ENCODE data around the gene ZFPM1. TPM values are rescaled to one million over a fixed set of nuclear protein-coding genes. Genes with fewer than 3 reads are reported as not detected.

Gene ZFPM1
- total and polyA plus RNA-seq, 2 experiments from 2014 or later, result 0.53 to 2.2 TPM

DNA sequence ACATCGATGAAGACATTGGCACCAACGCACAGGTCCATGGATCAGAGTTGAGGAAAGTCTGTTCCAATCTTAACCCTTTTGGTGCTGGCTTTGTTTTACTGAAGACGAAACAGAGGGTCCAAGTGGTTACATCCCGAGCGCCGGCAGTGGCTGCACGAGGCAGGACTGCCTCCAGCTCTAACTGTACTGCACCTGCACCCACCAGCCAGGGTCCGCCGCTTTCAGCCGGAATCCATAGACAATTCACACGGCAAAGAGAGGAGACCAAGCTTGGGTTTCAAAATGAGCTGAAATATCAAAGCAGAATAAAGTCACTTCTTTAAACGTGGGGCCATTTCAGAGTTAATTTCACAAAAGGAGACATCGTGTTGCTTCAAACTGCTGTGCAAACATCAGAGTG lies 95.9 kb downstream of the ZFPM1 start (continued):
- TF ChIP-seq EZH2 (IDR thresholded peaks at IDR 0.05; ENCODE audit: low read depth, unreplicated experiment) (no peak), CREB1 (CRISPR knock-in tag; IDR thresholded peaks at IDR 0.05; ENCODE audit: low read depth) (no peak)

DNA sequence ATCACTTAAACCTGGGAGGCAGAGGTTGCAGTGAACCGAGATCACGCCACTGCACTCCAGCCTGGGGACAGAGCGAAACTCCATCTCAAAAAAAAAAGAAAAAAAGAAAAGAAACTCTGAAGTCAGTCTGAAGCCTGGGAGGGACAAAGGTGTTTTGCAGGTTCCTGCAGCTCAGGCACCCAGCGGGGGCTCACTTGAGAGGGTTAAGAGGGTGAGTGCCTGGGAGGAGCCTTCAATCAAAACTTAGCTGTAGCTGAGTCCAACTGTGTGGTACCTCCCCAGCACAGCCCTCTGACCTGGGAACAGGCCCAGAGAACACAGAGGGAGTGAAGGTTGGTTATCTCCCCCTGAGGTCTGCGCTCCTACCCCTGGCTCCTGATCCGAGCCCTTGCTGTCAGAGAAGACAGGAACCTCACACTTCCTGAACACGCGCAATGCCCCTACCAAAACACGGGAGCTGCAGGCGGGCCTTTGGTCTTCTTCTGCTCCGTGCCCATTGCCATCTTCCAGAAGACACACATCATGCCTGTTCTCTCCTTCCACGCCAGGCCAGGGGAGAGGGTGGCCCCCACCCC lies 96.7 kb downstream of the ZFPM1 start:
- Mint-ChIP-seq H3K4me3 (no peak overlapping the region), H3K4me1 (no peaks in the 10 kb centered on the region; the same call in 2 of the 3 replicates), H3K27me3 (ENCODE audit: insufficient read depth, low read depth, poor library complexity) (peaks cover 7% of the 10 kb centered on the region), H3K9me3 (peaks cover 3% of the 10 kb centered on the region; the same call in 2 of the 3 replicates), H3K36me3 (ENCODE audit: low read depth) (no peaks in the 10 kb centered on the region), H3K27ac (no peak overlapping the region)
- Histone ChIP-seq H2AFZ (peak overlapping the region; percentile 38; the same call in 1 of the 2 replicates), H3F3A (replicated peaks; ENCODE audit: low read depth) (no peaks in the 10 kb centered on the region), H3K4me2 (no peak overlapping the region), H3K27me3 (ENCODE audit: insufficient read depth) (no peaks in the 10 kb centered on the region), H3K9me2 (ENCODE audit: insufficient read depth) (no peaks in the 10 kb centered on the region), H3K36me3 (ENCODE audit: insufficient read depth) (no peaks in the 10 kb centered on the region), H4K20me1 (replicated peaks; ENCODE audit: insufficient read depth) (no peaks in the 10 kb centered on the region), H3K27ac (ENCODE audit: low read depth) (no peak overlapping the region), H3K4me3 (no peak overlapping the region), H3K4me1 (ENCODE audit: insufficient read depth) (no peaks in the 10 kb centered on the region), H3K79me2 (replicated peaks; ENCODE audit: insufficient read depth) (no peaks in the 10 kb centered on the region)
- DNase-seq (ENCODE audit: low spot score) (no peak), ATAC-seq (peak; percentile 56)
- TF ChIP-seq NANOG (IDR thresholded peaks at IDR 0.05; ENCODE audit: borderline replicate concordance) (no peak), JUNB (IDR thresholded peaks at IDR 0.05; ENCODE audit: unreplicated experiment) (no peak), ZNF114 (CRISPR knock-in tag; IDR thresholded peaks at IDR 0.05) (no peak), ZNF331 (CRISPR knock-in tag; IDR thresholded peaks at IDR 0.05; ENCODE audit: low read depth) (no peak), EZH2 (IDR thresholded peaks at IDR 0.05; ENCODE audit: low read depth, unreplicated experiment) (no peak), EZH2phosphoT487 (IDR thresholded peaks at IDR 0.05; ENCODE audit: unreplicated experiment) (no peak), POLR2AphosphoS5 (IDR thresholded peaks at IDR 0.05; ENCODE audit: low read depth) (no peak), CREB1 (CRISPR knock-in tag; IDR thresholded peaks at IDR 0.05; ENCODE audit: low read depth) (no peak), STAT1 (IDR thresholded peaks at IDR 0.05; ENCODE audit: unreplicated experiment) (no peak)
- TF ChIP-seq, protein P1, sequence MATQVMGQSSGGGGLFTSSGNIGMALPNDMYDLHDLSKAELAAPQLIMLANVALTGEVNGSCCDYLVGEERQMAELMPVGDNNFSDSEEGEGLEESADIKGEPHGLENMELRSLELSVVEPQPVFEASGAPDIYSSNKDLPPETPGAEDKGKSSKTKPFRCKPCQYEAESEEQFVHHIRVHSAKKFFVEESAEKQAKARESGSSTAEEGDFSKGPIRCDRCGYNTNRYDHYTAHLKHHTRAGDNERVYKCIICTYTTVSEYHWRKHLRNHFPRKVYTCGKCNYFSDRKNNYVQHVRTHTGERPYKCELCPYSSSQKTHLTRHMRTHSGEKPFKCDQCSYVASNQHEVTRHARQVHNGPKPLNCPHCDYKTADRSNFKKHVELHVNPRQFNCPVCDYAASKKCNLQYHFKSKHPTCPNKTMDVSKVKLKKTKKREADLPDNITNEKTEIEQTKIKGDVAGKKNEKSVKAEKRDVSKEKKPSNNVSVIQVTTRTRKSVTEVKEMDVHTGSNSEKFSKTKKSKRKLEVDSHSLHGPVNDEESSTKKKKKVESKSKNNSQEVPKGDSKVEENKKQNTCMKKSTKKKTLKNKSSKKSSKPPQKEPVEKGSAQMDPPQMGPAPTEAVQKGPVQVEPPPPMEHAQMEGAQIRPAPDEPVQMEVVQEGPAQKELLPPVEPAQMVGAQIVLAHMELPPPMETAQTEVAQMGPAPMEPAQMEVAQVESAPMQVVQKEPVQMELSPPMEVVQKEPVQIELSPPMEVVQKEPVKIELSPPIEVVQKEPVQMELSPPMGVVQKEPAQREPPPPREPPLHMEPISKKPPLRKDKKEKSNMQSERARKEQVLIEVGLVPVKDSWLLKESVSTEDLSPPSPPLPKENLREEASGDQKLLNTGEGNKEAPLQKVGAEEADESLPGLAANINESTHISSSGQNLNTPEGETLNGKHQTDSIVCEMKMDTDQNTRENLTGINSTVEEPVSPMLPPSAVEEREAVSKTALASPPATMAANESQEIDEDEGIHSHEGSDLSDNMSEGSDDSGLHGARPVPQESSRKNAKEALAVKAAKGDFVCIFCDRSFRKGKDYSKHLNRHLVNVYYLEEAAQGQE (IDR thresholded peaks at IDR 0.05; ENCODE audit: unreplicated experiment), result no peak
- TF ChIP-seq, protein P2, sequence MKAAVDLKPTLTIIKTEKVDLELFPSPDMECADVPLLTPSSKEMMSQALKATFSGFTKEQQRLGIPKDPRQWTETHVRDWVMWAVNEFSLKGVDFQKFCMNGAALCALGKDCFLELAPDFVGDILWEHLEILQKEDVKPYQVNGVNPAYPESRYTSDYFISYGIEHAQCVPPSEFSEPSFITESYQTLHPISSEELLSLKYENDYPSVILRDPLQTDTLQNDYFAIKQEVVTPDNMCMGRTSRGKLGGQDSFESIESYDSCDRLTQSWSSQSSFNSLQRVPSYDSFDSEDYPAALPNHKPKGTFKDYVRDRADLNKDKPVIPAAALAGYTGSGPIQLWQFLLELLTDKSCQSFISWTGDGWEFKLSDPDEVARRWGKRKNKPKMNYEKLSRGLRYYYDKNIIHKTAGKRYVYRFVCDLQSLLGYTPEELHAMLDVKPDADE (IDR thresholded peaks at IDR 0.05), result no peak
- TF ChIP-seq, protein P3, sequence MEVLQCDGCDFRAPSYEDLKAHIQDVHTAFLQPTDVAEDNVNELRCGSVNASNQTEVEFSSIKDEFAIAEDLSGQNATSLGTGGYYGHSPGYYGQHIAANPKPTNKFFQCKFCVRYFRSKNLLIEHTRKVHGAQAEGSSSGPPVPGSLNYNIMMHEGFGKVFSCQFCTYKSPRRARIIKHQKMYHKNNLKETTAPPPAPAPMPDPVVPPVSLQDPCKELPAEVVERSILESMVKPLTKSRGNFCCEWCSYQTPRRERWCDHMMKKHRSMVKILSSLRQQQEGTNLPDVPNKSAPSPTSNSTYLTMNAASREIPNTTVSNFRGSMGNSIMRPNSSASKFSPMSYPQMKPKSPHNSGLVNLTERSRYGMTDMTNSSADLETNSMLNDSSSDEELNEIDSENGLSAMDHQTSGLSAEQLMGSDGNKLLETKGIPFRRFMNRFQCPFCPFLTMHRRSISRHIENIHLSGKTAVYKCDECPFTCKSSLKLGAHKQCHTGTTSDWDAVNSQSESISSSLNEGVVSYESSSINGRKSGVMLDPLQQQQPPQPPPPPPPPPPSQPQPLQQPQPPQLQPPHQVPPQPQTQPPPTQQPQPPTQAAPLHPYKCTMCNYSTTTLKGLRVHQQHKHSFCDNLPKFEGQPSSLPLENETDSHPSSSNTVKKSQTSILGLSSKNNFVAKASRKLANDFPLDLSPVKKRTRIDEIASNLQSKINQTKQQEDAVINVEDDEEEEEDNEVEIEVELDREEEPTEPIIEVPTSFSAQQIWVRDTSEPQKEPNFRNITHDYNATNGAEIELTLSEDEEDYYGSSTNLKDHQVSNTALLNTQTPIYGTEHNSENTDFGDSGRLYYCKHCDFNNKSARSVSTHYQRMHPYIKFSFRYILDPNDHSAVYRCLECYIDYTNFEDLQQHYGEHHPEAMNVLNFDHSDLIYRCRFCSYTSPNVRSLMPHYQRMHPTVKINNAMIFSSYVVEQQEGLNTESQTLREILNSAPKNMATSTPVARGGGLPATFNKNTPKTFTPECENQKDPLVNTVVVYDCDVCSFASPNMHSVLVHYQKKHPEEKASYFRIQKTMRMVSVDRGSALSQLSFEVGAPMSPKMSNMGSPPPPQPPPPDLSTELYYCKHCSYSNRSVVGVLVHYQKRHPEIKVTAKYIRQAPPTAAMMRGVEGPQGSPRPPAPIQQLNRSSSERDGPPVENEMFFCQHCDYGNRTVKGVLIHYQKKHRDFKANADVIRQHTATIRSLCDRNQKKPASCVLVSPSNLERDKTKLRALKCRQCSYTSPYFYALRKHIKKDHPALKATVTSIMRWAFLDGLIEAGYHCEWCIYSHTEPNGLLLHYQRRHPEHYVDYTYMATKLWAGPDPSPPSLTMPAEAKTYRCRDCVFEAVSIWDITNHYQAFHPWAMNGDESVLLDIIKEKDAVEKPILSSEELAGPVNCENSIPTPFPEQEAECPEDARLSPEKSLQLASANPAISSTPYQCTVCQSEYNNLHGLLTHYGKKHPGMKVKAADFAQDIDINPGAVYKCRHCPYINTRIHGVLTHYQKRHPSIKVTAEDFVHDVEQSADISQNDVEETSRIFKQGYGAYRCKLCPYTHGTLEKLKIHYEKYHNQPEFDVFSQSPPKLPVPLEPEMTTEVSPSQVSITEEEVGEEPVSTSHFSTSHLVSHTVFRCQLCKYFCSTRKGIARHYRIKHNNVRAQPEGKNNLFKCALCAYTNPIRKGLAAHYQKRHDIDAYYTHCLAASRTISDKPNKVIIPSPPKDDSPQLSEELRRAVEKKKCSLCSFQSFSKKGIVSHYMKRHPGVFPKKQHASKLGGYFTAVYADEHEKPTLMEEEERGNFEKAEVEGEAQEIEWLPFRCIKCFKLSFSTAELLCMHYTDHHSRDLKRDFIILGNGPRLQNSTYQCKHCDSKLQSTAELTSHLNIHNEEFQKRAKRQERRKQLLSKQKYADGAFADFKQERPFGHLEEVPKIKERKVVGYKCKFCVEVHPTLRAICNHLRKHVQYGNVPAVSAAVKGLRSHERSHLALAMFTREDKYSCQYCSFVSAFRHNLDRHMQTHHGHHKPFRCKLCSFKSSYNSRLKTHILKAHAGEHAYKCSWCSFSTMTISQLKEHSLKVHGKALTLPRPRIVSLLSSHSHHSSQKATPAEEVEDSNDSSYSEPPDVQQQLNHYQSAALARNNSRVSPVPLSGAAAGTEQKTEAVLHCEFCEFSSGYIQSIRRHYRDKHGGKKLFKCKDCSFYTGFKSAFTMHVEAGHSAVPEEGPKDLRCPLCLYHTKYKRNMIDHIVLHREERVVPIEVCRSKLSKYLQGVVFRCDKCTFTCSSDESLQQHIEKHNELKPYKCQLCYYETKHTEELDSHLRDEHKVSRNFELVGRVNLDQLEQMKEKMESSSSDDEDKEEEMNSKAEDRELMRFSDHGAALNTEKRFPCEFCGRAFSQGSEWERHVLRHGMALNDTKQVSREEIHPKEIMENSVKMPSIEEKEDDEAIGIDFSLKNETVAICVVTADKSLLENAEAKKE (CRISPR knock-in tag; IDR thresholded peaks at IDR 0.05), result no peak
- TF ChIP-seq, protein P4, sequence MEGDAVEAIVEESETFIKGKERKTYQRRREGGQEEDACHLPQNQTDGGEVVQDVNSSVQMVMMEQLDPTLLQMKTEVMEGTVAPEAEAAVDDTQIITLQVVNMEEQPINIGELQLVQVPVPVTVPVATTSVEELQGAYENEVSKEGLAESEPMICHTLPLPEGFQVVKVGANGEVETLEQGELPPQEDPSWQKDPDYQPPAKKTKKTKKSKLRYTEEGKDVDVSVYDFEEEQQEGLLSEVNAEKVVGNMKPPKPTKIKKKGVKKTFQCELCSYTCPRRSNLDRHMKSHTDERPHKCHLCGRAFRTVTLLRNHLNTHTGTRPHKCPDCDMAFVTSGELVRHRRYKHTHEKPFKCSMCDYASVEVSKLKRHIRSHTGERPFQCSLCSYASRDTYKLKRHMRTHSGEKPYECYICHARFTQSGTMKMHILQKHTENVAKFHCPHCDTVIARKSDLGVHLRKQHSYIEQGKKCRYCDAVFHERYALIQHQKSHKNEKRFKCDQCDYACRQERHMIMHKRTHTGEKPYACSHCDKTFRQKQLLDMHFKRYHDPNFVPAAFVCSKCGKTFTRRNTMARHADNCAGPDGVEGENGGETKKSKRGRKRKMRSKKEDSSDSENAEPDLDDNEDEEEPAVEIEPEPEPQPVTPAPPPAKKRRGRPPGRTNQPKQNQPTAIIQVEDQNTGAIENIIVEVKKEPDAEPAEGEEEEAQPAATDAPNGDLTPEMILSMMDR (conservative IDR thresholded peaks at IDR 0.05; ENCODE audit: low read depth in 2 of 2), result no peak

Data from GM23338 (cell line).